ENCODE data around the gene SET. TPM values are rescaled to one million over a fixed set of nuclear protein-coding genes. Genes with fewer than 3 reads are reported as not detected.
"Not testable (repeated sequence)": the region's sequence is repeated elsewhere in the genome, so short reads cannot be mapped to it uniquely, and the experiment has no call there.

The SET gene
- total RNA-seq, 1 donor, result 313 TPM

DNA sequence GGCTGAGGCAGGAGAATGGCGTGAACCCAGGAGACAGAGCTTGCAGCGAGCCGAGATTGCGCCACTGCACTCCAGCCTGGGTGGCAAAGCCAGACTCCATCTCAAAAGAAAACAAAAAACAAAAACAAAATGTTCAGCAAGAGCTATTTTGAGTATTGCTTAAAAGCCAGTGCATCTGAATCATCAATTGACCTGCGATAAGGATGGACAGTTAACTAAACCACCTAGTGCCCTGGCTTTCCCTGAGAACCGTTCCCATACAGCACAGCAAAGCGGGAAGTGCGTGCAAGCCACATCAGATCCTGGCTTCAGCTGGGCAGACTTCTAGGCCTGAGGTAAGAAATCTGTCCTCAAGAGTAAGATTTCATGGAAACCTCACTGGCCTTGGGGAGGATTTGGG lies 35.1 kb upstream of the SET start:
- TF ChIP-seq, protein P1, sequence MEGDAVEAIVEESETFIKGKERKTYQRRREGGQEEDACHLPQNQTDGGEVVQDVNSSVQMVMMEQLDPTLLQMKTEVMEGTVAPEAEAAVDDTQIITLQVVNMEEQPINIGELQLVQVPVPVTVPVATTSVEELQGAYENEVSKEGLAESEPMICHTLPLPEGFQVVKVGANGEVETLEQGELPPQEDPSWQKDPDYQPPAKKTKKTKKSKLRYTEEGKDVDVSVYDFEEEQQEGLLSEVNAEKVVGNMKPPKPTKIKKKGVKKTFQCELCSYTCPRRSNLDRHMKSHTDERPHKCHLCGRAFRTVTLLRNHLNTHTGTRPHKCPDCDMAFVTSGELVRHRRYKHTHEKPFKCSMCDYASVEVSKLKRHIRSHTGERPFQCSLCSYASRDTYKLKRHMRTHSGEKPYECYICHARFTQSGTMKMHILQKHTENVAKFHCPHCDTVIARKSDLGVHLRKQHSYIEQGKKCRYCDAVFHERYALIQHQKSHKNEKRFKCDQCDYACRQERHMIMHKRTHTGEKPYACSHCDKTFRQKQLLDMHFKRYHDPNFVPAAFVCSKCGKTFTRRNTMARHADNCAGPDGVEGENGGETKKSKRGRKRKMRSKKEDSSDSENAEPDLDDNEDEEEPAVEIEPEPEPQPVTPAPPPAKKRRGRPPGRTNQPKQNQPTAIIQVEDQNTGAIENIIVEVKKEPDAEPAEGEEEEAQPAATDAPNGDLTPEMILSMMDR (IDR thresholded peaks at IDR 0.05; ENCODE audit: insufficient read depth, low read length), result no peak
- no peak overlapping the region for H3K4me3 ChIP-seq (ENCODE audit: low read depth, low read length)
- DNase-seq (ENCODE audit: low read depth), result no peak

DNA sequence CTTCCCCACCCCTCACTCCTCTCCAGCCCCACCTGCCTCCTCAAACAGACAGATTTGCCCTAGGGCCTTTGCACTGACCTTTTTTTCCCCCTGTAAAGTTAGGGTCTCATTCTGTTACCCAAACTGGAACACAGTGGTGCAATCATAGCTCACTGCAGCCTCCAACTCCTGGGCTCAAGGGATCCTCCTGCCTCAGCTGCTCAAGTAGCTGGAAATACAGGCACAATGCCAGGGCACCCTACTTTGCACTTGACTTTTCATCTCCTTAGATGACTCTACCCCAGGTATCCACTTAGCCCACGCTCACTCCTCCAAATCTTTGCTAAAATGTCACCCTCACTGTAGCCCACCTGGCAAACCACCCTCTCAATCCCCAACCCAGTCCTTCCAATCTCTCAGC lies 34.5 kb upstream of the SET start:
- TF ChIP-seq, protein P1 (IDR thresholded peaks at IDR 0.05; ENCODE audit: insufficient read depth, low read length), result no peak
- no peak overlapping the region for H3K4me3 ChIP-seq (ENCODE audit: low read depth, low read length)
- no peak for DNase-seq (ENCODE audit: low read depth)

DNA sequence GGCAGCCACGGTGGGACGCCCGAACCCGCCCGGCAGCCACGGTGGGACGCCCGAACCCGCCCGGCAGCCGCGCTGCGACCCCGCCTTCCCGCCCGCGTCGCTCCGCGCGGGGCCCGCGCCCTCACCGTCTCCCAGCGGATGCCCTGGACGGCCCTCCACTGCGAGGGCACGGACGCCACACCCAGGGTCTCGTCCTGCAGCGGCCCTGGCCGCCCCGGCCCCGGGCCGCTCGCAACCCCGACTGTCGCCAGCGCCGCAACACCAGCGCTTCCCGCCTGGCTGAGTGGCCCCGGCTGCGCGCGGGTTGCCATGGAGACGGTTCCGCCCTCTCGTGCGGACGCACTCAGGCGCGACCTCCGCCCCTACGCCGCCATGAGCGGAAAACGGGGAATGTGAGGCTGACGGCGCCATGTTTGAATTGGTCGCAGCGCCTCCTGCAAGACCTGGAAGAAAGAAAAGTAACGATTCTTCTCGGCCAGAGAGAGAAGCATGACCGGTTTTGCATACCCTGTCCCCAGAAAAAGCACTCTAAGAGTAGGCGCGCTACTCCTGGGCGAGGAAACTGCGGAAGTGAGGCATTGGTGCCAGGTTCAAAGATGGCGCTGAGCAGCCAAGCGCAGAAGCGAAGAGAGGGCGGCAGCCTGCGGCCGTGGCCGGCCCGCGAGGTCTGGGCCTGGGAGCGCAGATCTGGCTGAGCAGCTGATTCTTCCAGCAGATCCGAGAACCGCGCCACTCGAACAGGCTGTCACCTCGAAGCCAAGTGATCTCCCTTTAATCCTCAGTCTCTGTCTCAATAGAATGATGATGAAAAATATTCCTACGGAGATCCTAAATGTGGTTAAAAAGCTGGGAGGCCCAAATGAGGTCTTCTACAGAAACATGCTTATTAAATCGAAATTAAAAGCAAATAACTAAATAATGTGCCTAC lies 32.3 kb upstream of the SET start, which contains the start of gene DYNC2I2:
Gene DYNC2I2 (minus strand): TSS at position 432 of the 928 bp plus-strand sequence. CDS start 121 bp downstream, at position 311.
- H3K4me3 ChIP-seq (ENCODE audit: low read depth, low read length), result peak within 1 kb of the TSS; percentile 77
- peak; percentile 94 for DNase-seq (ENCODE audit: low read depth)
- TF ChIP-seq, protein P1 (IDR thresholded peaks at IDR 0.05; ENCODE audit: insufficient read depth, low read length), result no peak

DNA sequence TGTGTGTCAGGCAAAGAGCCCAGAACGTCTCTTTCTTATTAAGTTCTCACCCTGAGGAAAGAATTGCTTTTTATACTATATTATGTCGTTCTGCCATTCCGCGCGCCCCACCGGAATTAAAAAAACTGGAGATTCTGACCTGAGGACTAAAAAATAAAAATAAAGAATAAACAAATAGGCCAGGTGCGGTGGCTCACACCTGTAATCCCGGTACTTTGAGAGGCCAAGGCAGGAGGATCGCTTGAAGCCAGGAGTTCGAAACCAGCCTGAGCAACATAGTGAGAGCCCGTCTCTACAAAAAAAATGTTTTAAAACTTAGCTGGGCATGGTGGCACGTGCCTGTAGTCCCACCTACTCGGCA lies 31.7 kb upstream of the SET start:
- no peak overlapping the region for H3K4me3 ChIP-seq (ENCODE audit: low read depth, low read length)
- DNase-seq (ENCODE audit: low read depth), result no peak
- TF ChIP-seq, protein P1 (IDR thresholded peaks at IDR 0.05; ENCODE audit: insufficient read depth, low read length), result no peak

DNA sequence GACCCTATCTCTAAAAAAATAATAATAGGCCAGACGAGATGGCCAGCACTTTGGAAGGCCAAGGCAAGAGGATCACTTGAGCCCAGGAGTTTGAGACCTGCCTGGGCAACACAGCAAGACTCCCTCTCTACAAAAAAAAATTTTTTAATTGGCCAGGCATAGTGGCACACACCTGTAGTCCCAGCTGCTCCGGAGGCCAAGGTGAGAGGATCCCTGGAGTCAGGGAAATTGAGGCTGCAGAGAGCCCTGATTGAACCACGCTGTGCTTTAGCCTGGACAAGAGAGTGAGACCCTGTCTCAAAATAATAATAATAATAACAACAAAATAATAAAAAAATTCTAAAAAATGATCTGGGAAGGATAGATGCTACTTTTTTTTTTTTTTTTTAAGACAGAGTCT lies 31.2 kb upstream of the SET start:
- no peak overlapping the region for H3K4me3 ChIP-seq (ENCODE audit: low read depth, low read length)
- DNase-seq (ENCODE audit: low read depth), result no peak
- TF ChIP-seq, protein P1 (IDR thresholded peaks at IDR 0.05; ENCODE audit: insufficient read depth, low read length), result no peak

DNA sequence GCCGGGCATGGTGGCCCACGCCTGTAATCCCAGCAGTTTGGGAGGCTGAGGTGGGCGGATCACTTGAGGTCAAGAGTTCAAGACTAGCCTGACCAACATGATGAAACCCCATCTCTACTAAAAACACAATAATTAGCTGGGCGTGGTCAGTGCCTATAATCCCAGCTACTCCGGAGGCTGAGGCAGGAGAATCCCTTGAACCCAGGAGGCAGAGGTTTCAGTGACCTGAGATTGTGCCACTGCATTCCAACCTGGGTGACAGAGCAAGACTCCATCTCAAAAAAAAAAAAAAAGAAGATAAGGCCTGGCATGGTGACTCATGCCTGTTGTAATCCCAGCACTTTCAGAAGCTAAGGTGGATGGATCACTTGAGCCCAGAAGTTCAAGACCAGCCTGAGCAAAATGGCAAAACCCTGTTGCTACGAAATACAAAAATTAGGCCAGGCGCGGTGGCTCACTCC lies 22.5 kb upstream of the SET start:
- DNase-seq (ENCODE audit: low read depth), result peak; percentile 55
- H3K4me3 ChIP-seq (ENCODE audit: low read depth, low read length), result not testable (repeated sequence)

DNA sequence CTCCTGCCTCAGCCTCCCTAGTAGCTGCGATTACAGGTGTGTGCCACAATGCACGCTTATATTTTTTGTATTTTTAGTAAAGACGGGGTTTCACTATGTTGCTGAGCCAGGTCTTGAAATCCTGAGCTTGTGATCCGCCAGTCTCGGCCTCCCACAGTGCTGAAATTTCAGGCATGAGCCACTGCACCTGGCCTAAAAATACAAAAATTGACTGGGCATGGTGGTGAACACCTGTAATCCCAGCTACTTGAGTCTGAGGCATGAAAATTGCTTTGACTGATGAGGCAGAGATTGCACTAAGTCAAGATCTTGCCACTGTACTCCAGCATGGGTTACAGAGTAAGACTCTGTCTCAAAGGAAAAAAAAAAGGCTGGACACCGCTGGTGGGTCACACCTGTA lies 19.2 kb upstream of the SET start:
- DNase-seq (ENCODE audit: low read depth), result no peak

More for the DNA sequence above, 19.2 kb upstream of the SET start:
- no peak overlapping the region for H3K4me3 ChIP-seq (ENCODE audit: low read depth, low read length)
- TF ChIP-seq, protein P1 (IDR thresholded peaks at IDR 0.05; ENCODE audit: insufficient read depth, low read length), result no peak

All from fibroblast of the aortic adventitia (primary cell).